ENCODE measurements around the gene CLPSL2.

The CLPSL2 gene

DNA sequence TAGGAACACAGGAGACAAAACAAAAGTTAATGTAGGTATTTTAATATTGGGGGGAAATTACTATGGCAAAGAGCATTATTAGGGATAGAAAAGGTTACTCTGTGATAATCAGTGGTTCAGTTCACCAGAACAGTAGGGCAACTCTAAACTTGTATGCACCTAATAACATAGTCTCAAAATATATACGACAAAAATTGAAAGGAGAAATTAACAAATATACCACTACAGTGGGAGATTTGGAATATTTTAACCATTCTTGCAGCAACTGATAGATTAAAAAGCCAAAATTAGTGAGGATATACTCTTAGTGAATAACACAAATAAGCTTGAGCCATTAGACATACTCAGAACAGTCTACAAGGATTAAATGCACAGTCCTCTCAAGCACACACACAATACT lies 28.5 kb upstream of the CLPSL2 start:
- DNase-seq = no peak

DNA sequence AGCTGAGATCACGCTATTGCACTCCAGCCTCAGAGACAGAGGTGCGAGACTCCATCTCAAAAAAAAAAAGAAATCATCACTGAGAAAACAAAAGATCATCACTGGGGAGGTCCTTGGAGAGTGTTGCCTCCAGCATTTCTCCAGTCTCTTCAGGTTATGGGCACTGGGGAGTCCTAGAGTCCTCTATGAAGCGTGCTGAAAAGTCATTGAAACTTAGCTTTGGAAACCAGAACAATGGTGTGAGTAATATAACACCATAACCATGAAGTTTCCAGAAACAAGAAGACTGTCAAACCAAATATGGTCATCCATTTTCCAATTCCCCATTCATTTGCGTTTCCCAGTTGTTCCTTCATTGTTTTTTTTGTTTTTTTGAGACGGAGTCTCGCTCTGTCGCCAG lies 25.8 kb upstream of the CLPSL2 start:
- no peak for DNase-seq

DNA sequence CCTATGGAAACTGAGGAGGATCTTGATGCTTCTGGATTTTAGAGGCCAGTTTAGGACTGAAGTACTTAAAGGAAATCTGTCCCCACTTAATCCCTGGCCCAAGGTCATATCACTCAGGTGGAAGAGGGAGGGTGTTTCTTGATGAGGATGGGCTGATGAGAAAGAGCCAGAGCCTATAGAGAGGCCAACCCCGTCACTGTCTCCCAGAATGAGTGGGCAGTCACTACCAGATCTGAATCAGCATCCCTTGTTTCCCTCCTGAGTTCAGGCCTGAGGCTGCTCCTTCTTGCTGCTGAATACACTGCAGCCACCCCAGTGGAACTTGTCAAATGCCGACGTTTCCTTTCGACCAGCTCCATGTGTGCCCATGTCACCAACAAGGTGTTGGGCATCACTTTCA lies 24.8 kb upstream of the CLPSL2 start:
- no peak for DNase-seq

- no peak for DNase-seq
Measured at GRCh38 chr6:35752330-35752729, 24.1 kb upstream of the CLPSL2 start.

DNA sequence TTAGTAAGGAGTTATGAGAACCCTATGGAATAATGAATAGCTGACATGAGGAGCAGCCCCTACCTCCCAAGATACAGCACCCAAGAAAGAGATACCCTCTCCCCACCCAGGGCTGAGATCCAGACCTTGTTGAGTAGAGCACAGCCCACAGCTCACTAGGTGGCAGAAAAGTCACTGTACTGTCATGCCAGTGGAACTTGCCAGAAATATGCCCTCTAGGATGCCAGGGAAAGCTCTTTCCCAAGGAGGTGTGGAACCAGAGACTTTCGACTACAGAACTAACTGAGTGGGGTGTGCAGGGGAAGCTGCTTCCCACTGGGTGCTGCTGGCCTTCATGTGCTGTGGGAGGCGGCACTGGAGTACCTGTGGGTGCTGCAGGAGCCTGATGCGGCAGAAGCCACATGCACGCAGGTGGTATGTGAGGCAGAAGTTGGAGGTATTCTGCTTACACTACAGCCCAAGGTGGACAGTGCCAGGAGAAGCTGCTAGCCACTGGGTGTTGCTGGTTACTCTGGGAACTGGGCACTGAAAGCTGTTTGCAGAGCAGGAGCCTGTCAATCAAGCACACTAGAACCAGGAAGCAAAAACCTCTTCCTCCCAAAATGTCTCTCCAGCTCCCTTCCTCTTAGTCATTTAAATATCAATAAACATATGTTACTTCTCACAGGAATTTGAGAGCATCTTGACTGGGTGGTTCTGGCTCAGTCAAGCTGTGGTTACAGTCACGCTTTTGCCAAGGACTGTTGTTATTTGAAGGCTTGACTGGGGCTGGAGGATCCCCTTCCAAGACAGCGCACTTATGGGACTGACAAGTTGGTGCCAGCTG lies 21.7 kb upstream of the CLPSL2 start:
- no peak for DNase-seq

DNA sequence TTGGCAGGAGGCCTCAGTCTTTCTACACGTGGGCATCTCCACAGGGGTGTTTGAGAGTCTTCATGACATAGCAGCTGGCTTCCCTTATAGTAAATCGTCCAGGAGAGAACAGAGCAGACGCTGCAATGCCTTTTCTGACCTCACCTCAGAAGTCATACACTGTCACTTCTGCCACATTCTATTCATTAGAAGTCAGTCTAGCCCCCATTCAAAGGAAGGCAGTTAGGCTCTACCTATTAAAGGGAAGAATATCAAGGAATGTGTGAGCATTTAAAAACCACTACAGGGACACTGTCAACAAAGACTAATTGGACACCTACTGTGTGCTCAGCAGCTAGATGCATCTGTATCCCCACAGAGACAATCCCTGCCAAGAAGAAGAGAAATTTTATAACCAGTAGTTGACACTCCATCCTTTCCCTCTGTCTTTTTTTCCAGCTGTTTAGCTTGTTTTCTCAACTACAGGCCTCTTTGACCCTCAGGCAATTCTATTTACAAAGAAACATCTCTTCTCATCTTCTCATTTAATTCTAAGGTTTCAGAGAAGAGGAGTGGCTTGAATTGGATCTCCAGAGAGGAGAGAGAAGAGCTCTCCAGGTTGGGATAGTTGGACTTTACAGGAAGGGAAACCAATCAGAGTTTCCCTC lies 21.0 kb upstream of the CLPSL2 start:
- DNase-seq = no peak

- no peak for DNase-seq
Measured at GRCh38 chr6:35757456-35758123, 18.8 kb upstream of the CLPSL2 start.

- DNase-seq = no peak
Measured at GRCh38 chr6:35759426-35759825, 17.0 kb upstream of the CLPSL2 start.

- no peak for DNase-seq
Measured at GRCh38 chr6:35765739-35766138, 10.7 kb upstream of the CLPSL2 start.

- no peak for DNase-seq
Measured at GRCh38 chr6:35769211-35769610, 7.2 kb upstream of the CLPSL2 start.

GRCh38 chr6:35771343-35771627 lies 5.1 kb upstream of the CLPSL2 start:
- DNase-seq = no peak

- no peak for DNase-seq
Measured at GRCh38 chr6:35774116-35774794, 2.1 kb upstream of the CLPSL2 start.

- DNase-seq = no peak
Measured at GRCh38 chr6:35775031-35775430, 1.4 kb upstream of the CLPSL2 start.

DNA sequence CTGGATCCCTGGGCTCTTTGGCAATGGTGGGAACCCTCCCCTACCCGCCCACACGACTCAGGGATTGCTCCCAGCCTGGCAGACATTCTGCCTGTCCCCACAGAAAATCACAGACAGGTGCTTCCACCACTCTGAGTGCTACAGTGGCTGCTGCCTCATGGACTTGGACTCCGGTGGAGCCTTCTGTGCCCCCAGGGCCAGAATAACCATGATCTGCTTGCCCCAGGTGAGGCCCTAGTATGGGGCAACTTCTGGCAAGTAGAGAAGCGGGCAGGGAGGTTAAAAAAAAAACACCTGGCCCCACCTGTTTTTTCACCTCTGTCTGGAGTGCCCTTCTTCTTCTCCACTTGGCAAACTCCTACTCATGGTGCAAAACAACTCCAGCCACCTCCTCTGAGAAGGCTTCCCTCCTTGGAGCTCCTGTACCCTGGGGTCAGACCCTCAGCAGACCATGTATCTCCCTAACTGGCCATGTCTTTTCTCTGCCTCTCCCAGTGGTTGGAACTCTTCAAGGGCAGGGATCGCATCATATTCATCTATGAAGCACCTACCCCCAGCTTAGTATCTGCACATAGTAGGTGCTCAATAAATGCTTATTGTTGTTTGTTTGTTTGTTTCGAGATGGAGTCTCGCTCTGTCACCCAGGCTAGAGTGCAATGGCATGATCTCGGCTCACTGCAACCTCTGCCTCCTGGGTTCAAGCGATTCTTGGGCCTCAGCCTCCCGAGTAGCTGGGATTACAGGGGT lies 1.1 kb downstream of the CLPSL2 start:
- no peak for DNase-seq

DNA sequence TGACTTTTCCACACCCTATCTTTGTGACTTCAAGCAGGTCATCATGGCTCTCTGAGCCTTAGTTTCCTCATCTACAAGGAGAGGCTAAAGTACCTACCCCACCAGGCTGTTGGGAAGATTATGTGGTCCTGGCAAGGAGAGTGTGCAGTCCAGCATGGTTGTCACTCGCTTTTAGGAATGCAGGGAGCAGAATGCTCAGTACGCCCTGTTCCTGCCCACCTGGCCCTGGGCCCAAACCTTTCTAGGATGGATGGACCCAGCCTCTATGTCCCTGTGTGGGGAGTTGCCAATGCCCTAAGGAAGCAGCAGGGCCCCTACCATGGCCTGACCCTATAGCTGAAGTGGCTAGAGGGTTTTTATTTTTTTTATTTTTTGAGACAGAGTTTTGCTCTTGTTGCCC lies 2.0 kb downstream of the CLPSL2 start:
- DNase-seq = no peak

DNA sequence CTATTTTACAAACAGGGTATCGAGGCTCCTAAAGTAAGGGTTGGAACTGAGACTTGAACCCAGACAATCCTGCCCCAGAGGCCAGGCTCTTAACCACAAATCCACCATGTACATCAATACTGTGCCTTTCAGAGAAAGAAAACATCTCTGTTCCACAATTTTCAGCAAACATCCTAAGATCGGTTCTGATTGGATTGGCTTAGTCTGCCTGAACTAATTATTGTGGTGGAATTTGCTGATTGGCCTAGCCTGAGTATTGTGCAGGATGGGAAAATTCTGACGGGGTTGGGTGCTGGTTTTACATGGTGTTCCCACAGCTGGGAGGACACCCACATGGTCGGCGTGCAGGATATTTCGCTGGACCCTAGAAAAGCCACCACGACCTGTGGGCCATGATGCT lies 4.3 kb downstream of the CLPSL2 start, which contains the start of gene CLPSL1:
CLPSL1 (plus strand) TSS at position 301 of the 400 bp plus-strand sequence; CDS start at position 393, 92 bp downstream.
- no peak for DNase-seq

GRCh38 chr6:35781290-35781689 lies 4.9 kb downstream of the CLPSL2 start:
- DNase-seq = no peak

- no peak for DNase-seq
Measured at GRCh38 chr6:35782424-35782823, 6.0 kb downstream of the CLPSL2 start.

DNA sequence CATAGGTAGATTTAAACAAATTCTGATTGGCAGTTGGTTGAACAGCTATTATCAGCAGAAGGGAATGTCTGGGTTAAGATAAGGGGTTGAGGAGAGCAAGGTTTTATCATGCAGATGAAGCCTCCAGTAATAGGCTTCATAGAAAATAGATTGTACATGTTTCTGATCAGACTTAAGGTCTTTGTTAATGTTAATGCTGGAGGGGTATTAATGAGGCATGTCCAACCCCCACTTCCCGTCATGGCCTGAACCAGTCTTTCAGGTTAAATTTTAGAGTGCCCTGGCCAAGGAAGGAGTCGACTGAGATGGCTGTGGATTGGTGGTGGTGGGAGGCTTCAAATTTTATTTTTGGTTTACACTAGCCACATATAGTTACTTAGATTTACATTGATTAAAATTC lies 7.8 kb downstream of the CLPSL2 start:
- DNase-seq = no peak

GRCh38 chr6:35786272-35786671 lies 9.9 kb downstream of the CLPSL2 start:
- no peak for DNase-seq

GRCh38 chr6:35786810-35787209 lies 10.4 kb downstream of the CLPSL2 start:
- no peak for DNase-seq

GRCh38 chr6:35787266-35788218 lies 11.1 kb downstream of the CLPSL2 start:
- DNase-seq = no peak

Data from activated CD8-positive, alpha-beta memory T cell treated with anti-CD3 and anti-CD28 coated beads for 24 hours (primary cell).